H1 (cell line): ENCODE results near the gene ABI3BP. TPM values are rescaled to one million over a fixed set of nuclear protein-coding genes. Genes with fewer than 3 reads are reported as not detected.

ENCODE experiments used
- NRF1 ChIP-seq: IDR thresholded peaks from 2 replicates; pipeline ENCODE4 v1.6.1; 2011; ENCODE audit warnings: mild to moderate bottlenecking, low read depth, low read length, improper control_type of control experiment
- RAD21 ChIP-seq, 2 experiments: IDR thresholded peaks in 1 of 2; conservative IDR thresholded peaks in 1 of 2; 2 replicates each; pipeline ENCODE4 v1.6.1; 2011; ENCODE audit warnings: low read depth in 2 of 2, low read length in 2 of 2, improper control_type of control experiment in 1 of 2, inconsistent platforms in 1 of 2, mild to moderate bottlenecking in 1 of 2, moderate library complexity in 1 of 2
- RBBP5 ChIP-seq: IDR thresholded peaks from 2 replicates; pipeline ENCODE4 v1.7.1; 2012; ENCODE audit warnings: low read depth, mild to moderate bottlenecking, inconsistent platforms, low read length, moderate library complexity, borderline replicate concordance
- polyA plus RNA-seq, 7 experiments: library from polyadenylated mRNA; depleted of rRNA in 3 of 7; stranded (reverse) in 5 of 7; unstranded in 2 of 7; fragments of >200 nt in 5 of 7; fragments of 200-250 nt in 2 of 7; gene quantifications; 1 replicate in 5 of 7; 2 replicates in 1 of 7; 4 replicates in 1 of 7; pipeline versions ENCODE4 v1.2.1 to v1.2.3, GENCODE V29; 2011 to 2013; ENCODE audit warnings: missing spikeins in 2 of 7, mixed read lengths in 2 of 7
- total RNA-seq: library from RNA; stranded (reverse); fragmentation: NEBNext Ultra II Directional; extraction: Animal tissue kit (Norgen Biotek cat#: 25700); gene quantifications from 2 replicates; pipeline ENCODE4 v1.2.1, GENCODE V29; 2021

The ABI3BP gene
- total and polyA plus RNA-seq, 2 of the 8 experiments (the other 6 are each of a cell fraction or from before 2014, with no cell fraction given): 0.08 to 0.32 TPM

DNA sequence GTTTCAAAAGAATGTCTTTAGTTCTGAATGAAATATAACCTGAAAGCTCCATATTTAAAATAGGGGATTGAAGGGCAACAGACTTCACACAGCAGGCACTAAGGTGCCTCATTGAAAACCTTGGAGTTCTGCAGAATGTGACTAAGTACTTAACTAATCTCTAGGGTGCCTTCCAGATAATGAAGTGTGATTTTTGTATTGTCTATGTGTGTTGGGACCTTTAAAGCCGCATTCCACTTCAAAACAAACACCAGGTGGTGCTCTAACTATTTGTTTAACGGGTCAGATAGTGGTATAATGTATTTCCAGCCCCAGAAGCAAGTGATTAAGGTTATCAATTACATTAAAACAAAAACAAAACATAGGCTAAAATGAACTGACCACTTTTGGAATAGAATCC is 255.9 kb downstream of the ABI3BP start (continued):
- TF ChIP-seq RBBP5: no peak
- TF ChIP-seq NRF1: no peak
- peak; percentile 44 to 49; a peak in 3 of 4 replicates for TF ChIP-seq RAD21 (IDR thresholded peaks at IDR 0.05 in 1 of 2, conservative IDR thresholded peaks at IDR 0.05 in 1 of 2; ENCODE audit: low read depth in 2 of 2, low read length in 2 of 2)
